H1 (cell line): ENCODE data around the gene CHST11. TPM values are rescaled to one million over a fixed set of nuclear protein-coding genes. Genes with fewer than 3 reads are reported as not detected.

Source experiments
- CTCF ChIA-PET: fragments of 300-600 bp; sonication (Branson Sonifier 250); formaldehyde crosslinking; loops from one replicate; lab custom pipeline; 2021; ENCODE audit not compliant: partially characterized antibody; lab: Charles Lee
- POLR2A ChIA-PET: fragments of 300-600 bp; sonication (Branson Sonifier 250); formaldehyde crosslinking; loops from one replicate; lab custom pipeline; 2021; ENCODE audit warnings: inconsistent platforms; ENCODE audit not compliant: partially characterized antibody; lab: Charles Lee
- DNase-seq, 2 experiments: peaks; one replicate each; pipeline versions ENCODE4 v3.0.0 to v3.0.0-alpha.2; 2010 to 2022; ENCODE audit warnings: low spot score in 2 of 2, low read depth in 1 of 2, mixed read lengths in 1 of 2
- FAIRE-seq: peaks from 2 replicates; lab custom pipeline; 2011; peaks lifted over from hg19 to GRCh38; lab: Jason Lieb, UNC
- H2AFZ ChIP-seq: 2 replicates; pipeline ENCODE4 v1.8.1; 2012; ENCODE audit warnings: low read length, inconsistent platforms
- H2AK5ac ChIP-seq: 2 replicates; pipeline ENCODE4 v1.6.1; 2013; ENCODE audit warnings: low read depth, low read length
- H2BK120ac ChIP-seq: replicated peaks from 2 replicates; pipeline ENCODE3; 2013; ENCODE audit warnings: low read depth, low read length, inconsistent platforms
- H2BK12ac ChIP-seq: 2 replicates; pipeline ENCODE4 v1.6.1; 2013; ENCODE audit warnings: low read depth, low read length
- H2BK15ac ChIP-seq: 2 replicates; pipeline ENCODE4 v1.6.1; 2013; ENCODE audit warnings: low read length
- H2BK20ac ChIP-seq: 2 replicates; pipeline ENCODE4 v1.6.1; 2013; ENCODE audit warnings: low read length
- H2BK5ac ChIP-seq: 2 replicates; pipeline ENCODE4 v1.6.1; 2013; ENCODE audit warnings: low read depth, low read length
- H3K14ac ChIP-seq: 2 replicates; pipeline ENCODE4 v1.6.1; 2013; ENCODE audit warnings: inconsistent platforms; ENCODE audit not compliant: insufficient read length
- H3K18ac ChIP-seq: 2 replicates; pipeline ENCODE4 v1.6.1; 2013; ENCODE audit warnings: low read length; ENCODE audit errors: extremely low read depth
- H3K23ac ChIP-seq: 2 replicates; pipeline ENCODE4 v1.6.1; 2013; ENCODE audit warnings: inconsistent platforms; ENCODE audit not compliant: insufficient read length
- H3K23me2 ChIP-seq: 2 replicates; pipeline ENCODE4 v1.6.1; 2013; ENCODE audit warnings: low read depth, low read length
- H3K27ac ChIP-seq: 2 replicates; pipeline ENCODE4 v1.6.1; 2011; ENCODE audit warnings: low read depth, low read length, inconsistent platforms
- H3K27me3 ChIP-seq, 4 experiments: replicated peaks in 1 of 4; 1 replicate in 1 of 4; 2 replicates in 3 of 4; pipeline versions ENCODE4 v1.6.1 to v1.8.1; 2011 to 2013; ENCODE audit warnings: low read length in 3 of 4, mild to moderate bottlenecking in 3 of 4, inconsistent platforms in 2 of 4, mixed read lengths in 2 of 4, moderate library complexity in 1 of 4; ENCODE audit not compliant: control insufficient read depth in 3 of 4, insufficient read depth in 3 of 4; ENCODE audit errors: extremely low read depth in 1 of 4
- H3K36me3 ChIP-seq, 4 experiments: 2 replicates each; pipeline versions ENCODE4 v1.6.1 to v1.8.1; 2011 to 2013; ENCODE audit warnings: mild to moderate bottlenecking in 4 of 4, low read length in 3 of 4, moderate library complexity in 2 of 4, control low read depth in 1 of 4, inconsistent platforms in 1 of 4; ENCODE audit not compliant: insufficient read depth in 4 of 4, control insufficient read depth in 2 of 4
- H3K4ac ChIP-seq: replicated peaks from 2 replicates; pipeline ENCODE3; 2013; ENCODE audit warnings: low read length, low read depth, mixed read lengths, inconsistent platforms; ENCODE audit not compliant: insufficient read length
- H3K4me1 ChIP-seq, 4 experiments: replicated peaks in 1 of 4; 1 replicate in 1 of 4; 2 replicates in 3 of 4; pipeline versions ENCODE4 v1.6.1 to v1.8.1; 2011 to 2013; ENCODE audit warnings: low read length in 3 of 4, inconsistent platforms in 2 of 4, mixed read lengths in 1 of 4; ENCODE audit not compliant: insufficient read depth in 4 of 4, control insufficient read depth in 3 of 4
- H3K4me2 ChIP-seq, 2 experiments: 2 replicates each; pipeline versions ENCODE4 v1.6.1 to v1.8.1; 2011 to 2013; ENCODE audit warnings: low read depth in 2 of 2, low read length in 2 of 2, control low read depth in 1 of 2, inconsistent platforms in 1 of 2, mild to moderate bottlenecking in 1 of 2; ENCODE audit not compliant: insufficient read depth in 1 of 2
- H3K4me3 ChIP-seq, 4 experiments: fragments of 200-600, 300-600 bp in 1 of 4; sonication (generic), shearing (Covaris generic), sonication (Bioruptor Twin) in 1 of 4; 2 replicates each; pipeline versions ENCODE4 v1.5.1 to v1.8.1; 2011 to 2016; ENCODE audit warnings: low read length in 4 of 4, low read depth in 3 of 4, control low read depth in 2 of 4, inconsistent platforms in 2 of 4, mild to moderate bottlenecking in 2 of 4, mixed read lengths in 1 of 4, moderate library complexity in 1 of 4; ENCODE audit not compliant: insufficient read depth in 2 of 4; ENCODE audit errors: extremely low read depth in 1 of 4
- H3K56ac ChIP-seq: replicated peaks from 2 replicates; pipeline ENCODE3; 2013; ENCODE audit warnings: low read depth, mild to moderate bottlenecking, mixed read lengths, low read length, inconsistent platforms; ENCODE audit not compliant: insufficient read length
- H3K79me1 ChIP-seq: 2 replicates; pipeline ENCODE4 v1.6.1; 2013; ENCODE audit warnings: low read depth, low read length, control low read depth
- H3K79me2 ChIP-seq, 2 experiments: 2 replicates each; pipeline versions ENCODE4 v1.6.1 to v1.8.1; 2012 to 2013; ENCODE audit warnings: low read length in 2 of 2, mild to moderate bottlenecking in 2 of 2, inconsistent platforms in 1 of 2; ENCODE audit not compliant: insufficient read depth in 2 of 2, control insufficient read depth in 1 of 2
- H3K9ac ChIP-seq, 4 experiments: replicated peaks in 1 of 4; 1 replicate in 1 of 4; 2 replicates in 3 of 4; pipeline versions ENCODE4 v1.6.1 to v1.8.1; 2011 to 2013; ENCODE audit warnings: low read depth in 3 of 4, low read length in 3 of 4, control low read depth in 2 of 4, mild to moderate bottlenecking in 2 of 4, moderate library complexity in 2 of 4, inconsistent platforms in 1 of 4; ENCODE audit errors: extremely low read depth in 1 of 4
- H3K9me3 ChIP-seq, 2 experiments: 2 replicates each; pipeline versions ENCODE4 v1.6.1 to v1.8.1; 2012 to 2013; ENCODE audit warnings: mild to moderate bottlenecking in 2 of 2, moderate library complexity in 2 of 2, control low read depth in 1 of 2, inconsistent platforms in 1 of 2, low read depth in 1 of 2, low read length in 1 of 2, mixed read lengths in 1 of 2; ENCODE audit not compliant: insufficient read depth in 2 of 2
- H4K20me1 ChIP-seq, 2 experiments: replicated peaks in 1 of 2; 2 replicates each; pipeline versions ENCODE3 to v1.8.1; 2011 to 2013; ENCODE audit warnings: inconsistent platforms in 2 of 2, low read length in 2 of 2, mild to moderate bottlenecking in 1 of 2; ENCODE audit not compliant: insufficient read depth in 2 of 2, control insufficient read depth in 1 of 2
- H4K5ac ChIP-seq: 2 replicates; pipeline ENCODE4 v1.6.1; 2013; ENCODE audit warnings: low read length, low read depth, mixed read lengths, inconsistent platforms; ENCODE audit not compliant: insufficient read length
- H4K8ac ChIP-seq: 2 replicates; pipeline ENCODE4 v1.8.0; 2013; ENCODE audit warnings: mild to moderate bottlenecking, moderate library complexity, low read length, inconsistent platforms; ENCODE audit not compliant: insufficient read depth; ENCODE audit errors: extremely low read depth
- H4K91ac ChIP-seq: replicated peaks from 2 replicates; pipeline ENCODE3; 2013; ENCODE audit warnings: low read length, mixed read lengths, inconsistent platforms; ENCODE audit not compliant: insufficient read length
- CBX8 ChIP-seq: fragments of 300-800, 300-1000 bp; sonication (generic); IDR thresholded peaks from 2 replicates; pipeline ENCODE4 v1.7.1; 2016; ENCODE audit warnings: low read depth, low read length, borderline replicate concordance
- KDM5A ChIP-seq: fragments of 200-600 bp; IDR thresholded peaks from 2 replicates; pipeline ENCODE4 v1.7.1; 2012; ENCODE audit warnings: mild to moderate bottlenecking, low read length, inconsistent platforms, mixed read lengths
- SIN3A ChIP-seq, 2 experiments: IDR thresholded peaks in 1 of 2; conservative IDR thresholded peaks in 1 of 2; 2 replicates each; pipeline ENCODE4 v1.6.1; 2011 to 2012; ENCODE audit warnings: low read length in 2 of 2, improper control_type of control experiment in 1 of 2, low read depth in 1 of 2, mild to moderate bottlenecking in 1 of 2
- YY1 ChIP-seq: IDR thresholded peaks from 2 replicates; pipeline ENCODE4 v1.6.1; 2011; ENCODE audit warnings: low read depth, mild to moderate bottlenecking, low read length
- WGBS, 2 experiments: shearing (Covaris generic) in 1 of 2; methylation state at CpG; one replicate each; pipeline versions ENCODE4 v1.1.6 to v1.1.7; 2013 to 2015; ENCODE audit warnings: low lambda C conversion rate in 2 of 2, mixed read lengths in 2 of 2, inconsistent platforms in 1 of 2, low coverage in 1 of 2, missing lambda C conversion rate in 1 of 2; ENCODE audit not compliant: insufficient replicate concordance in 2 of 2, insufficient coverage in 1 of 2, insufficient read length in 1 of 2; ENCODE audit errors: extremely low coverage in 1 of 2, missing lambda C conversion rate in 1 of 2; 5-methylcytosine and 5-hydroxymethylcytosine counted together
- polyA plus RNA-seq, 7 experiments: library from polyadenylated mRNA; depleted of rRNA in 3 of 7; stranded (reverse) in 5 of 7; unstranded in 2 of 7; fragments of >200 nt in 5 of 7; fragments of 200-250 nt in 2 of 7; gene quantifications; 1 replicate in 5 of 7; 2 replicates in 1 of 7; 4 replicates in 1 of 7; pipeline versions ENCODE4 v1.2.1 to v1.2.3, GENCODE V29; 2011 to 2013; ENCODE audit warnings: missing spikeins in 2 of 7, mixed read lengths in 2 of 7
- total RNA-seq: library from RNA; stranded (reverse); fragmentation: NEBNext Ultra II Directional; extraction: Animal tissue kit (Norgen Biotek cat#: 25700); gene quantifications from 2 replicates; pipeline ENCODE4 v1.2.1, GENCODE V29; 2021

The CHST11 gene
- total and polyA plus RNA-seq, 2 of the 8 experiments (the other 6 are each of a cell fraction or from before 2014, with no cell fraction given): 14.4 to 20.8 TPM

- DNase-seq: no peak
- H3K9ac ChIP-seq: no peak overlapping the region
- H3K4ac ChIP-seq: no peak overlapping the region
- H4K20me1 ChIP-seq: no peaks in the 10 kb centered on the region
- H4K8ac ChIP-seq: no peak overlapping the region
- H2BK15ac ChIP-seq: no peak overlapping the region
- no peaks in the 10 kb centered on the region for H3K27me3 ChIP-seq
- no peak overlapping the region for H4K5ac ChIP-seq
- WGBS, 2 experiments: 91% methylated on average over 8 of the region's 8 CpGs; no CpG with 5 or more reads in 1 of the 2 experiments
- H3K23me2 ChIP-seq: no peaks in the 10 kb centered on the region; the same call in 1 of the 2 replicates
- H3K23ac ChIP-seq: no peak overlapping the region
- no peak overlapping the region for H2AK5ac ChIP-seq
- no peaks in the 10 kb centered on the region for H3K79me2 ChIP-seq
- H3K79me1 ChIP-seq: no peaks in the 10 kb centered on the region; the same call in none of the 2 replicates
- no peak overlapping the region for H4K91ac ChIP-seq
- H2BK120ac ChIP-seq: no peak overlapping the region
- no peak overlapping the region for H3K4me2 ChIP-seq
- H3K18ac ChIP-seq: no peak overlapping the region
- no peaks in the 10 kb centered on the region for H3K9me3 ChIP-seq
- no peaks in the 10 kb centered on the region for H3K36me3 ChIP-seq
- CTCF ChIA-PET: interaction anchor here (1.5 kb wide), 1 partner anchor 21 kb away, joined by 5 read pairs; no protein-coding TSS in a partner anchor
- TF ChIP-seq CBX8 (no peak), YY1 (no peak), KDM5A (no peak), SIN3A (conservative IDR thresholded peaks at IDR 0.05 in 1 of 2, IDR thresholded peaks at IDR 0.05 in 1 of 2; ENCODE audit: low read depth in 1 of 2, low read length in 2 of 2) (no peak)
- TF ChIP-seq, all 59 proteins: peak for 0
- Histone ChIP-seq H3K14ac (no peak overlapping the region), H2BK20ac (no peak overlapping the region), H3K56ac (no peak overlapping the region), H2BK12ac (no peak overlapping the region), H3K4me3 (no peak overlapping the region), H3K4me1 (no peaks in the 10 kb centered on the region), H2BK5ac (no peak overlapping the region), H3K27ac (no peak overlapping the region), H2AFZ (no peak overlapping the region)
- no peak for FAIRE-seq
- POLR2A ChIA-PET: no interaction called here
Observed at GRCh38 chr12:104478396-104479122, 21.8 kb downstream of the CHST11 start.
